GM12891 (cell line): ENCODE data around the gene LMAN2L.

Source experiments
- PAX5 ChIP-seq: IDR thresholded peaks from 2 replicates; pipeline ENCODE4 v1.6.1; 2011; ENCODE audit warnings: low read length, moderate library complexity, mild to moderate bottlenecking; ENCODE audit not compliant: insufficient read depth, severe bottlenecking
- POLR2A ChIP-seq: IDR thresholded peaks from 2 replicates; pipeline ENCODE4 v1.6.1; 2011; ENCODE audit warnings: low read depth, low read length, control low read depth
- POLR2AphosphoS5 ChIP-seq: IDR thresholded peaks from 2 replicates; pipeline ENCODE4 v1.6.1; 2011; ENCODE audit warnings: low read depth, low read length, control low read depth
- POU2F2 ChIP-seq: IDR thresholded peaks from 2 replicates; pipeline ENCODE4 v1.6.1; 2011; ENCODE audit warnings: low read depth, mild to moderate bottlenecking, control low read depth, low read length, moderate library complexity
- SPI1 ChIP-seq: IDR thresholded peaks from 2 replicates; pipeline ENCODE4 v1.6.1; 2011; ENCODE audit warnings: low read depth, low read length, control low read depth
- TAF1 ChIP-seq: IDR thresholded peaks from 2 replicates; pipeline ENCODE4 v1.6.1; 2011; ENCODE audit warnings: low read depth, low read length, control low read depth

DNA sequence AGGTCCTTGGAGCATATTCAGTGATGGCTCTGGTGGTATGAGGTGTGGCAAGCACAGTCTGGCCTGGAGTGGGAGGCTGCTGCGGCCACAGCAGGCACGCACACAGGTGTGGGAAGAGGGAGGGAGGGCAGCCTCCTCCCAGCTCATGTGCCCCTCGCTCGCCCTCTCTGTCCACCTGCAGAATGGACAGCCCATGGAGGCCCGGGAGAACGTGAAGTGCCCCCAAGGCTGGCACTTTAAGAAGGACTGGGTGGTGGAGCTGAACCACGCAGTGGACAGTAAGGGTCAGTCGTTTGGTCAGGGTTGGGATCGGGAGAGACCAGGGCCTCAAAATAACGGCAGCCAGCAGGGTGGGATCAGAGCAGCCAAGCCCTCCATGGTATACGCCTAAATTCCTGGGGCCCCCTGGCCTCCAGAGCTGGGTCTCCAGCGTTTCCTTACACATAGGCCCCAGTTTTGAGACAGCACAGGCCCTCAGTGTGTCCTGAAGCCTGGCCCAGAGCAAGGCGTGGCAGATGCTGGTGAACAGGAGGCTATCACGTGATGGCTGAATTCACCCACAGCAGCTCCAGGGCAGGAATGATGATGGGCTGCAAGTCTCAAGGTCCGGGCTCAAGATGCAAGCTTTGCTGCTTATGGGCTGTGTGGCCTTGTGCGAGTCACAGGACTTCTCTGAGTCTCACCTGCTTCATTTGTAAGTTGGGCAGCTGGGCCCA, 49.4 kb downstream of the LMAN2L start:
- TF ChIP-seq POLR2A (no peak), POLR2AphosphoS5 (no peak), TAF1 (no peak), SPI1 (no peak), POU2F2 (no peak), PAX5 (no peak)
